ENCODE data around the gene DPYSL5.
"Not testable (repeated sequence)": the region's sequence is repeated elsewhere in the genome, so short reads cannot be mapped to it uniquely, and the experiment has no call there.

Gene DPYSL5

DNA sequence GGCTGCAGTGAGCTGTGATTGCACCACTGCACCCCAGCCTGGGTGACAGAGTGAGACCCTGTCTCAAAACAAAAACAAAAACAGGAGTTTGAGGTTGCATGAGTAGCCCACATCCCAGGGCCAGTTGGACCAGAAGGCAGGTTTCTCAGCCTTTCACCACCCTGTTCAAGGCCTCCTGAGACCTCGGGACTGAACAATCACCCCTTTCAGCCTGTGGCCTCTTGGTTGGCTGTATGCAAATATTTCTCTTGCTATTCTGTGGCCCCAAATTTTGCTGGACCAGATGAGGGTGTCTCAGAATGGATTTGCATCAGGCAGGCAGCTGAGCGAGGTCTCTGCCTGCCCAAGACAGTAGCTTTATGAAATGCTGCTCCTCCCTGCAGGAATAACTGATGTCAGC is 56.9 kb downstream of the DPYSL5 start:
- DNase-seq = no peak

DNA sequence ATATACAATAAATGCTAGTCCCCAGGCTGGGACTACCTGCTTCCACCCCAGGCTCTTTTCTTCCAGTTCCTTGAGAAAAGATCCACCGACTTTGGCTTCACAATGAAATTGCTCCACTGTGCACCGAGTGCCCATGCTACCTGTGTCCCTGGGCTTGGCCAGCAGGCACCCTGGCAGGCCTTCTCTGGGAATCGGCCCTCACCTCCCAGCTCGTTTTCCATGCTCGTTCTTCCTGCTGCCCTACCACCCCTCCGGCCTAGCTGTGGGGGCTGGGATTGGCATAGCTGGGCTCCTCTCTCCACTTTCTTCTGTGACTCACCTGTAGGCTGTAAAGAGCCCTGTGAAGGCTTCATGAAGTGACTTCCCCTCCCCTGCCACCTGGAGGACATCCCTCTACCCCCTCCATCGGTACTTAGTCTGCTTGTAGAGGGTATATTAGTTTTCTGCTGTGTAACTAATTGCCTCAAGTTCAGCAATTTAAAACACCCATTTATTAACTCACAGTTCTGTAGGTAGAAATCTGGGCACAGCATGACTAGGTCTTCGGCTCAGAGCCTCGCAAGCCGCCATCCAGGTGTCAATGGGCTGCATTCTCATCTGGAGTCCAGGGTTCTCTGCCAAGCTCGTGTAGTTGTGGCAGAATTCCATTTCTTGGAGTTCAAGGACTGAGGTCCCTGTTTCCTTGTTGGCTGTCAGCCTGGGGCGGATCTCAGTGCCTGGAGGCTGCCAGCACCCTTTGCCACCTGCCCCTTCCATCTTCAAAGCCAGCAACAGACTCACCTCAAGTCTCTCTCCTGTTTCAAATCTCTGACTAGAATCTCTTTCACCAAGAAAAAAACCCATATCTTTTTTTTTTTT is 57.6 kb downstream of the DPYSL5 start:
- DNase-seq = no peak

DNA sequence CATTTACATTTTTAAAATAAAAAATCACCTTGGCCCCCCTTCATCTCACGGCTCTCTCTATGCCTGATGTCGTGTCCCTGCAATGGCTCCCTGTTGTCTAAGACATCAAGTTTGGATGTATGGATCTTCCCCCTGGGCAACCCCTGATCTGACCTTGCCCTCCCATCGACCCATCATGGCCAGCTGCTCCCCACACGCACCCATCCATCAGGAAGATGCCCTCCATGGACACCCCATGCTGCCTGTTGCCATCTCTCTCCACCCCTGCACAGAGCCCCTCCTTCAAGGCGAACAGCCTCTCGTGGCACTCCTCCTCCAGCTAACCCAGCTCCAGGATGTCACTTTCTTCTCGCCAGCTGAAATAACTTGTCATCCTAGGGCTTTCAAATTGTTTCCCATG is 59.5 kb downstream of the DPYSL5 start:
- DNase-seq = no peak

DNA sequence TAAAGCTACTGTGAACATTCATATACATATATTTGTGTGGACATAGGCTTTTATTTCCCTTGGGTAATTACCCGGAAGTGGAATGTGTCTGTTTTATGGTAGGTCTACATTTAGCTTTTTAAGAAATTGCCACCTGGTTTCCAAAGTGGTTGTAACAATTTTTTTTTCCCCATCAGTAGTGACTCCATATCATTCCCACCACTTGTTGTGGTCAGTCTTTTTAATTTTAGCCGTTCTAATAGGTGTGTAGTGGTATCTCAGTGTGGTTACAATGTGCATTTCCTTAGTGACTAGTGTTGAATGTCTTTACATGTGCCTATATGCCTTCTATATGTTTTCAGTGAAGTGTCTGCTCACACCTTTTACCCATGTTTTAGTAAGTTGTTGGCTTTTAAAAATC is 62.2 kb downstream of the DPYSL5 start:
- no peak for DNase-seq

DNA sequence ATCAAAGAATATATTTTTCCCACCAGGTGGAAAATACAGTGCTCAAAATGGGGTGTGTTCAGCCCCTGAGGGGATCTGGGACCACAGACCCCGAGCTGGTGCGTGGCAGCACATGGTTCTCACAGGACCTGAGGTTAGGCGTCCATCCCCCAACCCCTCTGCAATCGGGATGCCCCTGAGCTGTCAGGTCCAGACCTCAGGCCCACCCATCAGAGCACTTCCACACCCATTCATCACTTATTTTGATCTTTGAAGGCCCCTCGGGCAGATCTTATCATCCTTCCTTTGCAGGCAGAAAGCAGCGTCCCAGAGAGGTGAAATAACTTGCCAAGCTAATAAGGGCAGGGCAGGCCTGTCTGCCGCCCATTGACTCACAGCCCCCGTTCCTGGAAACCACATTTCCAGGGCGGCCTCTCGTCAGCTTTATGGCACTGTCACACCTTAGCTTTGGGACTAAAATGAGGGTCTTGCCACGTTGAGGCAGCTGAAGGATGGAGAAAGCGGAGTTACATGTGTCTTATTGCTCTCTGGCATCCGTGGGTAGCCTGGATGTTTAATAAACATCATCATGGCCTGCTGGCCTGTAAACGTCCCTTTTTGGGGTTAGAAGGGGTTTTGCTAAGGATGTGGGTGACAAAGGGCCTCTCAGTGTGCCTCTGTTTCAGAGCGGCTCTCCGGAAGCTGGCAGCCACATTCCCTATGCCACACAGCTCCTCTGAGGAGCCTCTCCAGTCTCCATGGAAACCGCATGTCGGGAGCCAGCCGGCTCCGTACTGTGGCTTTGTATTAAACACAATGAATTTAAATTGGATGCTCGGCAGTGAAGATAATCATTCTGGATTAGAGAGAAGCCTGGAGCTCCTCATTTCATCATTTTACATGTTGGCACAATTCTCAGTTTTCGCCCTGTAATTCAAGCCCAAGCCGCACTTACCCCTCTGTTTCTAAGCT is 64.3 kb downstream of the DPYSL5 start:
- peak; percentile 96 for DNase-seq

DNA sequence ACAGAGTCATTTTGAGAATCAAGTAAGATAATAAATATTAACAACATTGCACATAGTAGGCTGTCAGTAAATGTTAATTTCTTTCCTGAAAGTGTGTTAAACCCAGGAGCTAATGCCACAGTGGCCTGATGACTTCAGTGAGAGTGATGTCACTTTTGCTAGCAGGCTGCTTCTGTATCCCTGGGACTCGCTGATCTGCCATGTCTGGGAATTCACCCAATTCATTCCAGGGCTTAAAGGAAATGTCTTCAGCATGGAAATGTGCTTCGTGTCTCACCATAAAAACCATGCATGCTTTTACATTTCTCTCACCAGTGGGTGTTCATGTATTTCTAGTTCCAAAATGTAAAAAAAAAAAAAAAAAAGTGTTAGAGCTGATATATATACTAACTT is 65.7 kb downstream of the DPYSL5 start:
- no peak for DNase-seq

DNA sequence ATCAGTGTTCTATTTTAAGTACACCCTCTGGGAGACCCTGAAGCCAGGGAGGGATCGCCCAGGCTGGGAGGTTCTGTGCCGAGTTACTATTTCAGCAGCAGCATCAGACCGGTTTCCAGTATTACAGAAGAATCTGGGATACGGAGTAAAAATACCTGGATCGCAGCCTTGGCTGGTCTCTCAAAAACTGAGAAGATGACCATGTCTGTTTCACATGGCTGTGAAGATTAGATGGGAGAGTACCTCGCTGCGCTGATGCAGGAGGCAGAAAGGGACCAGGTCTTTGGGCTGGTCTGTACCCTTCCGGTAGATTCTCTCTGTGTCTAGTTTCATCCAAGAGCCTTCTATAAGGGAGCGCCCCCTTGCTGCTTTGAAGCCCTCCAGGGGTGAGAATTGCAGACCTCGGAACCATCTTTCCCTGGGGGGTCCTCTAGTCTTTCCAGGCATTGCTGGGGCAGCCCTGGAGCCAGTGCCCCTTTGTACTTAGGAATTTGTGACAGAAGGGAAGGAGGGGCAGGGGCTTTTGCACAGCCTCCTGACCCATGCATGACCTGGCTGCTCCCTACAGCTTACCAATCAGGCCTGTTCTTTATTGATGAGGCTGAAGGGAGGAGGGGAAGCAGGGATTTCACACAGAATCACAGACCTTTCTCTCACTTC is 66.2 kb downstream of the DPYSL5 start:
- DNase-seq = no peak

DNA sequence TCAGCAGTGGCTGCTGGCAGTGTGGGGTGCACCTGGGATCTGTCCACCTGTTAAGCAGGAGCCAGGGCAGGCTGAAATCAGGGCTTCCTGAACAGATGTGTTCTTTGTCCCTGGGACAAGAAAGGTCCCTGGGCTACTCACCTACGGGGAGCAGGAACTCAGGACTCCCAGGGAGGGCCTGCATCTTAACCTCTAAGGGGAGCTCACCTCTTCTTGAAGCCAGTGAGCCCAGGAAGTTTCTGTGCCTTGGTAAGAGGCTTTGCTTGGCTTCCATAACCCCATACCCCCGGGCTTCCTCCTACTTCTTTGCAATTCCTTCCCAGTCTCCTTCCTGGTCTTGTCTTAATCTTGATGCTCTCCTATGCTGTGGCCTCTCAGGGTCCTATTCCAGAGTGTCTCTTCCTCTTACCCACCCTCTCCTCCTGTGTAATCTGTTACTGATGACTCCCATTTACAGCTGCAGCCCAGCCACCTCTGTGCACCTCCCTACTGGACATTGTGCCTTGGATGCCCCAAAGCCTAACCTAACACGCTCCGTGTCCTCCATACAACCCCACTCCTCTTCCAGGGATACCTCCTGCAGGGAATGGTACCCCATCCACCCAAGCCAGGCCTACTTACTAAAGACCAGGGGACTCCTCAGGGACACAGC is 66.9 kb downstream of the DPYSL5 start:
- DNase-seq = no peak

DNA sequence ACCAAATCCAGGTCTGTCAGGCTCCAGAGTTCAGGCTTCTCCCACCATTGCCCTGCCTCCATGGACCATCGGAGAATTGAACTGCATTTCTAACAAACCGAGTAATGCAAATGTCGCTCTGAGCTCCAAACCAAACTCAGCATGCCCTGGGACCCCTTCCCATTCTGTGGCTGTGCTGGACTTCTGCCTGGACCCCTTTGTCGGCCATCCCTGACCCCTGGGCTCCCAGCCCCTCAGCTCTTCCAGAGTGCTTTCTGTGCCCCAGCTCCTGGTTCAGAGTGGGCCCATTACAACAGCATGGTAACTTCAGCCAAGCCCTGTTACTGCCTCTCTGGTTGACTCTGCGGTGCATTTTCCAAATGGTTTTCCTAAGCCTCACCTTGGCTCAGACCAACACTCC is 67.4 kb downstream of the DPYSL5 start:
- no peak for DNase-seq

DNA sequence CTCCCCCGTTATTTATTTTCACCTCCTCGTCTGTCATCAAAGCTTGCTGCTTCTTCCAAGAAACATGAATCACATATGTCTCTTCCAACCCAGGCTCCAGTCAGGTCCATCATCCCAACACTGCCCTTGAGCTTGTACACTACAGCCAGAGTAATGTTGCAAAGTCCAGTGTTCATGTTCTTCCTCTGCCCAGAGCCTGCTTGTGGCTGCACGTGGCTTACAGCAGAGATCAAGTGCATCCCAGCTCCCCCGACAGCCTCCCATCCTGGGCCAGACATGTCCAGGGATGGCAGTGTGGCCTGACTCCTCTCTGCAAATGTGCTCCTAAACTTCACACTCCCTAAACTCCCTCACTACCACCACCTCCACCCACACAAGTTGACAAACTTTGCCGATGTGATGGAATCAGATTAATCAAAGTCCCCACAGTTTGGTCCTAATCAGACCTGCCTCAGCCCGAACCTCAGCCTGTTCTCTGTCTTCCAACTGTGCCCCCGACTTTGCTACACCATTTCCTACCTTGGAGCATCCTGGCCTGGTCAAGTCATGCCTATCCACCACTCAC is 68.3 kb downstream of the DPYSL5 start:
- DNase-seq = no peak

DNA sequence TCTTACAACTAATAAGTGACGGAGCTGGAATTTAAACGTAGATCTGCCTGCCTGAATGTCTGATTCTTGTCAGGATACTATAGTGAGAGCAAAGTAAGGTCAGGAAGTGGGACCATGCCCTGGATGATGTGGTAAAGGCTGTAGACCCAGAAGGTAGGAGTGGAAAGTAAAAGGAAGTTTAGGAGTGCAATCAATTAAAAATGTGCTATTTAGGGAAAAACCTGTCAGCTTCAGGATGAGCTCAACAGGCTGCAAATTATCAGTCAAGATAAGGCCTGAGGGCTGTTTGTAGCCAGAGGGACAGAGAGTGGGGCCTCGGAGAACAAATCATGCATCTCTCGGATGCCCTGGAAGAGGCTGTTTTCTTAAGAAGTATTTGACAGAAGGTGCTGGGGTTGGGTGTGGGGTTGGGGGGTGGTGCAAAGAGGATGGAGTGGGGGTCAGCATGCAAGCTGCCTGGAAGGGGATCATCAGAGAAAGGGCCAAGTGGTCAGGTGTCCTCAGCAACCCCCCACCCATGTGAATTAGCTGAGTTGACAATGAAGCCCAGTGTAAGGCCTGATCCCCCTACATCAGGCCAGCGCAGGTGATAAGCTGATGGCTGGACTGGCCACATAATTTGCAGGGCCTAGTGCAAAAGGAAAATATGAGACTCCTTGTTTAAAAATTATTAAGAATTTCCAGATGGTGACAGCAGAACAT is 69.4 kb downstream of the DPYSL5 start:
- DNase-seq = no peak

DNA sequence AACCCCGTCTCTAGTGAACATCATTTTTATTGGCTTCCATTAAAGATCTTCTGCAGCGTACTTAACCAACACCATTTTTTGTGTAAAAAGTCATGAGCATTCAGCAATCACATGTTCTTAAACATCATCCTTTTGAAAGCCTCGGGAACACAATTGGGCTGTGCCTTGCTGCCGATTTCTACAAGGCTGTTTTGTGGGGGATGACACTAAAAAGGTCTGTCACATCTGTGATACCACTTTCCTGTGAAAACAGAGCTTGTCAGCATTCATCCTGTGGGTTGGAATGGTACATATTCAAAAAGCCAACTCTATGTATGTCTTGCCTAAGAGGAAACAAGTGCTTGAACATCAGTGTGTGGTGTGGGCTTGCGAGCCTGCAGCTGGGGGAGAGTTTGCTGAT is 73.4 kb downstream of the DPYSL5 start:
- DNase-seq = no peak

DNA sequence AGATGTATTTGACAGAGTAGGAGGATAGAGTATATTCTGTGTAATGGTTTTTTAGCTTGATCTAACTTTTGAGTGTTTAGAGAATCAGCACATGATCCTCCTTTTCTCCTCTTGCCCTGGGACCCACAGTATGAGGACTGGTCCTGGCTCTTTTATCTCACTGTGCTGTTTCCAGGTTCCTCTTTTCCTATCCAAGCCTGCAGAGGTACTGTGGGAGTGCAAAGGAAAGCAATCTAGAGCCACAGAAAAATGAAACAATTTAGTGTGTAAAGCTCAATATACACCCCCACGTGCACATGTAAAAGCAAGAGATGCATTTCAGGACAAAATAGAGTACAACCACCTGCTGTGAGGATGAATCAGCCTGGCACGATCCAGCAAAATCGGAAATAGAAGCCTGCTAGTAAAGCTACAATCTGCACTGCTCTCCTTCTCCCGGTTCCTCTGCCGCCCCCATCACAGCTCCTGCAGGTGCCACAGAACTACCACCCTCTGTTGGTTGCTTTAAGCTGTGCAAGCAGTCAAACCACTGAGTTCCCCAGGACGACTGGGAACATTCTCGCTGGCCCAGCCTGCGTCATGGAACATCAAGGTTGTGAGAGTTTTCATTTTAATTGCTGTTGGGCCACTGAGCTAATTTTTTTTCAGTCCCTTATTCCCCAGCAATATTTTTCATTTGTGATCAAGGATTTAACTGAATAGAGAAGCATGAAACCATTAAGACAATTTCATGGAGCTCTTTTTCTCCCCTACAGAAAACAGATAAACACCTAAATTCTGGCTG is 74.7 kb downstream of the DPYSL5 start:
- DNase-seq = peak; percentile 86

DNA sequence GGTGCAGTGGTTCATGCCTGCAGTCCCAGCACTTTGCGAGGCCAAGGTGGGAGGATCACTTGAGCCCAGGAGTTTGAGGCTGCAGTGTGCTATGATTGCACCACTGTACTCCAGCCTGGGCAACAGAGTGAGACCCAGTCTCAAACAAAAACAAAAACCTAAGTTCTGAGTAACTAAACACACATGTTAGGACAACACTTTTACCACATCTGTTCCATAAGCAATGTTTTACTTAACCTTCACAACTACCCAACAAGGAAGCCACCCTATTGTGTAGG is 75.2 kb downstream of the DPYSL5 start:
- not testable (repeated sequence) for DNase-seq

DNA sequence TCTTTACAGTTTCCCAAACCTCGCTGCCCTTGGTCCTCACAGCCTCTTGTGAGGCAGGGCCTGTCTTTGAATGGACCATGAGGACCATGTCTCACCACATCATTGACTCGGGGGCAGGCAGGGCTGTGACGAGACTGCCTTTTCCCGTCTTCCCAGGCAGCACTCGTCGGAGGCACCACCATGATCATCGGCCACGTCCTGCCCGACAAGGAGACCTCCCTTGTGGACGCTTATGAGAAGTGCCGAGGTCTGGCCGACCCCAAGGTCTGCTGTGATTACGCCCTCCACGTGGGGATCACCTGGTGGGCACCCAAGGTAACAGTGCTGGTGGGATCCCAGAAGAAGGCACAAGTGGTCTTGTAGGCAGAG is 76.8 kb downstream of the DPYSL5 start:
- DNase-seq = no peak

DNA sequence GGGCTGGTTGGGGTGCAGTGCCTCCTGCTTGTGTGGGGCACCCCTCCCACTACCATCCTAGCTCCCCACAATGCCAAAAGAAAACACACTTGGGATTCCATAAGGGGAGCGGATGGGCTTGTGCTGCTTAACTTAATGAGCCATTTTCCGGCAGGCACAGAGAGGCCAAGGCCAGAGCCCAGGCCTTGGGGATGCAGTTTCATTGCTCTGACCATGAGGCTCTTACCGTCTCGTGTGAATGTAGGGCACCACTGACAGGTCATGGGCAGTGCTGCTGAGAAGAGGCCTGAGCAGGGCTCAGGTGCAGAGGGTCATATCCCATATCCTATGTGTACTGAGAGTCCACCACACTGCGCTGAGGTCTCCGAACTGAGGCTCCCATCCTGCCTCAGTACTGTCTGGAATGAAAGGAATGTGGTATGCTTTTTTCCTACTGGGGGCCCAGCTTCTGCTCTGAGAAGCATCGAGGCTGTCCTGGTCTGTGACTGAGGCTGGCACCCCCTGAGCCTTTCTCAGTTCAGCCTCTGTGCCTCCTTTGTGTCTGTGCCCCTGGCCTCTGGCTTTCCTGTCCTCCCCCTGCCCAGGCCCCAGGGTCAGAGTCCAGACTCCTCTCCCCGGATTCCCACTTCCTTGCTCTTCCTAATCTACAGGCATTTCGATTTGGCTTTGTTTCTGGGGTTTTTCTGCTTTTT is 77.3 kb downstream of the DPYSL5 start:
- DNase-seq = no peak

DNA sequence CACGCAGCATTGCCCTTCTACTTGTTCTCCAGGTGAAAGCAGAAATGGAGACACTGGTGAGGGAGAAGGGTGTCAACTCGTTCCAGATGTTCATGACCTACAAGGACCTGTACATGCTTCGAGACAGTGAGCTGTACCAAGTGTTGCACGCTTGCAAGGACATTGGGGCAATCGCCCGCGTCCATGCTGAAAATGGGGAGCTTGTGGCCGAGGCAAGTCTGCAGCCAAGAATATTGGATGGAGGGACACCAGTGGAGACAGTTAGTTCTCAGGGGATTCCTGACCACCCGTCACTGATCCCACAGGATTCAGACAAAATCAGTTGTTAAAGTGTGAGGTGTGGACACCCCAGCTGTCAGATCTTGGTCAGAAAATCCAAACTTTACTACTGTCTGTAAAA is 79.3 kb downstream of the DPYSL5 start:
- DNase-seq = no peak

DNA sequence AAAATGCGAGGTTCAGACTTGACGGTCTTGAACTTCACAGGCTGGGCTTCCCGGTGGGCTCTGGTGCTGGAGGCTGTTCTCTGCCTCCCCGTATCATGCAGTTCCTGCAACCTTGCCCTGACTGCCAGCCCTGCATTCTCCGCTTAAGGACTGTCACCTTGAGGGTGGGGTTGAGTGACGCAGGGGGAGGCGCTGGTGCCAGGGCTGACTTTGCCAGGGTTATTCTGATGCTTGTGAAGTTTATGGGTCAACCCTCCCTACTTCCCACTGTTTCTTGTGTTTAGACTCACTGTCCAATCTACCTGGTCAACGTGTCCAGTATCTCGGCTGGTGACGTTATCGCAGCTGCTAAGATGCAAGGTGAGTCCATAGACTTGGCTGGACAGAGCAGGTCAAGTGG is 85.0 kb downstream of the DPYSL5 start:
- no peak for DNase-seq

DNA sequence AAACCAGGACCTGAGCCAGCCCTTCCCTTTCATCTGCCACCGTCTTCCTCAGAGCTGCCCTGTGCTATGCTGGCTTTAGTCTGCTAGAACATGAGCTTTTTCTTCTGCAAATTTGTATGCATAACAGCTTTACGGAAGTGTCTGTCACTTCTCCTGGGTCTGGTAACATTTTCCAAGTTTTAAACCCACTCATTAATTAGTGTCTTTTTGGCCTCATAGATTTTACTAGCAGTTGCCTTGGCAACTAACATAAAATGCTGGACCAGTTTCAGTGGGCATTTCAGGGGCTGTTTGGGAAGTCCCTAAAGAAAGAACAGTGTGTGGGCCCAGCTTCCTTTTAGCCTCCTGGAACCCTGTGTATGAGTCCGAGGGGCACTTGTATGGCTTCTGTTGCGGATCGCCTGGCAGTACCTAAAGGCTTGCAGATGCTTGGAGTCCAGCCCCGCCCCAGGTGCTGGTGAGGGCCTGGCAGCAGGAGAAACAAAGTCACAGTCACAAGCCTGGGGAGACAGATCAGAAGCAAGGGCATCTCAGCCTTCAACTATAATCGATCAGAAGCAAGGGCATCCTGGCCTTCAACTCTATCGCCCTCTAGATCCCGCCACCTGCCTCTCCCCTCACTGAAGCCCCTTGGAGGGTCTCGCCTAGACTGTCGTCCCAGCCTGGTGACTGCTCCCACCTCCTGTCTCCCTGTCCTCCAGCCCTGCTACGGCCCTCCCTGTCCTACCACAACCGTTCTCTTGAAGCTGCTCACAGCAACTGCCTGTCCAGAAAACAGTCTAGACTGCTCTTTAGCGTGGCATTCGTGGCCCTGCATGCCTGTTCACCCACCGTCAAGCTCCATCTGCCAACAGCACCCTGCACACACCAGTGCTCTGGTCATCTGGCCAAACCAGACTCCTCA is 85.8 kb downstream of the DPYSL5 start:
- no peak for DNase-seq

DNA sequence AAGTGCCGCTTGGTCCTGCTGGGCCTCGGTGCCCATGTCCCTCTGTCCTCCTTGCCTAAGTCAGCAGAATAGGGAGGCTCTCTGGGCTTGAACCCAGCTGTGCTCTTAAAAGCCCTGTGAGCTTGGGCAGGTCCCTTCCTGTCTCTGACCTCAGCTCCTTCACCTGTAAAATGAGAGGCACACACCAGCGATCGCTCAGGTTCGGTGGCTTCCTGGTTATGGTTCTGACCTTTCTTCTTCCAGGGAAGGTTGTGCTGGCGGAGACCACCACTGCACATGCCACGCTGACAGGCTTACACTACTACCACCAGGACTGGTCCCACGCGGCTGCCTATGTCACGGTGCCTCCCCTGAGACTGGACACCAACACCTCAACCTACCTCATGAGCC is 86.4 kb downstream of the DPYSL5 start:
- DNase-seq = no peak
